ENCODE results near the gene RERGL. TPM values are rescaled to one million over a fixed set of nuclear protein-coding genes. Genes with fewer than 3 reads are reported as not detected.

RERGL gene
- total RNA-seq, 2 donors from 2014 or later = 3.0 to 3.1 TPM

DNA sequence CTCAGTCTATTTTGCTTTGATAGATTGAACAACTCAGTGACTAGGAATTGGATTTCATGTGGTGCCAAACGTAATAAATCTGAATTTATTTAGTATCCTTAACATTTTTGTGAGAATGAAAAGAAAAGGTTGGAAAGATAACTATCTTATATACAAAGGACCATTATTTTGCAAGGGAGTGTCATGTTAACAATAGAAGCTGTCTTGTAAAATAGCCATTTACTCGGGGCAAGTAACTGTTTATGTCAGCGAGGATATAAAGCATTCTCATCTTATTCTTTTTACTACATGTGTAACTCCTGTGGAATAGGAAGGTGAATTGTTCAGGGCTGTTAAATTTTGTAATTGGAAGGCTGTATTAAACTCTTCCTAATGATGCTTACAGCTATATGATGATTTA, 5.9 kb downstream of the RERGL start:
- Histone ChIP-seq H3K4me1 (replicated peaks) (no peaks in the 10 kb centered on the region), H3K27me3 (replicated peaks; ENCODE audit: insufficient read depth) (no peaks in the 10 kb centered on the region), H3K4me3 (no peak overlapping the region), H3K27ac (no peak overlapping the region), H3K36me3 (no peaks in the 10 kb centered on the region), H3K9me3 (no peaks in the 10 kb centered on the region)
- DNase-seq (ENCODE audit: low spot score) = no peak
- WGBS = 12% methylated on average over 3 of the region's 3 CpGs
- intact Hi-C loops (cut with DNase I) = no loop called here
- TF ChIP-seq POLR2A (IDR thresholded peaks at IDR 0.05) (no peak), POLR2AphosphoS5 (IDR thresholded peaks at IDR 0.05) (no peak)
- TF ChIP-seq, protein P1, sequence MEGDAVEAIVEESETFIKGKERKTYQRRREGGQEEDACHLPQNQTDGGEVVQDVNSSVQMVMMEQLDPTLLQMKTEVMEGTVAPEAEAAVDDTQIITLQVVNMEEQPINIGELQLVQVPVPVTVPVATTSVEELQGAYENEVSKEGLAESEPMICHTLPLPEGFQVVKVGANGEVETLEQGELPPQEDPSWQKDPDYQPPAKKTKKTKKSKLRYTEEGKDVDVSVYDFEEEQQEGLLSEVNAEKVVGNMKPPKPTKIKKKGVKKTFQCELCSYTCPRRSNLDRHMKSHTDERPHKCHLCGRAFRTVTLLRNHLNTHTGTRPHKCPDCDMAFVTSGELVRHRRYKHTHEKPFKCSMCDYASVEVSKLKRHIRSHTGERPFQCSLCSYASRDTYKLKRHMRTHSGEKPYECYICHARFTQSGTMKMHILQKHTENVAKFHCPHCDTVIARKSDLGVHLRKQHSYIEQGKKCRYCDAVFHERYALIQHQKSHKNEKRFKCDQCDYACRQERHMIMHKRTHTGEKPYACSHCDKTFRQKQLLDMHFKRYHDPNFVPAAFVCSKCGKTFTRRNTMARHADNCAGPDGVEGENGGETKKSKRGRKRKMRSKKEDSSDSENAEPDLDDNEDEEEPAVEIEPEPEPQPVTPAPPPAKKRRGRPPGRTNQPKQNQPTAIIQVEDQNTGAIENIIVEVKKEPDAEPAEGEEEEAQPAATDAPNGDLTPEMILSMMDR (IDR thresholded peaks at IDR 0.05) = no peak

- no peak overlapping the region for H3K27ac ChIP-seq
- WGBS = 89% methylated on average over 7 of the region's 7 CpGs
- TF ChIP-seq POLR2A (IDR thresholded peaks at IDR 0.05) (no peak), POLR2AphosphoS5 (IDR thresholded peaks at IDR 0.05) (no peak)
- TF ChIP-seq, protein P1 (IDR thresholded peaks at IDR 0.05) = no peak
- no peak overlapping the region for H3K4me3 ChIP-seq
- DNase-seq (ENCODE audit: low spot score) = no peak
- H3K9me3 ChIP-seq = no peaks in the 10 kb centered on the region
- H3K4me1 ChIP-seq (replicated peaks) = no peaks in the 10 kb centered on the region
- intact Hi-C loops (cut with DNase I) = no loop called here
- H3K27me3 ChIP-seq (replicated peaks; ENCODE audit: insufficient read depth) = no peaks in the 10 kb centered on the region
- no peaks in the 10 kb centered on the region for H3K36me3 ChIP-seq
These were observed 10.3 kb downstream of the RERGL start for GRCh38 chr12:18079541-18080246.

- Histone ChIP-seq H3K4me3 (no peak overlapping the region), H3K36me3 (no peaks in the 10 kb centered on the region), H3K27ac (no peak overlapping the region), H3K4me1 (replicated peaks) (no peaks in the 10 kb centered on the region), H3K27me3 (replicated peaks; ENCODE audit: insufficient read depth) (no peaks in the 10 kb centered on the region), H3K9me3 (no peaks in the 10 kb centered on the region)
- TF ChIP-seq POLR2AphosphoS5 (IDR thresholded peaks at IDR 0.05) (no peak), POLR2A (IDR thresholded peaks at IDR 0.05) (no peak)
- TF ChIP-seq, protein P1 (IDR thresholded peaks at IDR 0.05) = no peak
- 37% methylated on average over 3 of the region's 3 CpGs for WGBS
- intact Hi-C loops (cut with DNase I) = no loop called here
- no peak for DNase-seq (ENCODE audit: low spot score)
These were observed 16.0 kb downstream of the RERGL start for GRCh38 chr12:18074001-18074400.

DNA sequence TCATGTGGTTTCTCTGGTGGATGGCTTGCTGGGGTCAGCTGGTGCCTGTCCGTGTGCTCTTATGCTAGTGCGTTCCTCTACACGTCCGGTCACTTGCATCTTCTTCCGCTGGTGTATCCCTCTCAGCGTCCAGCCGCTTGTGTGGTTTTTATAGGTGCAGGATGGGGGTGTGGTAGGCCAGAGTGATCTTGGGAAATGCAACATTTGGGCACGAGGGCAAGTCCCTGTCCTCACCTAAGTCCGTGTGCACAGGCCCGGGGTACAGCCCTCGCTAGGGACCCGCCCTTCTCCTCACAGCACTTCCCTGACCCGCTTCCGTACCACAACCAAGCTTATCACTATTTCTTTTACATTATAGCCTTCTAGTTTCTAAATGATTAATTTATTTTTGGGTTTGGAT, 17.3 kb downstream of the RERGL start:
- H3K36me3 ChIP-seq = no peaks in the 10 kb centered on the region
- WGBS = 89% methylated on average over 14 of the region's 14 CpGs
- DNase-seq (ENCODE audit: low spot score) = no peak
- no peak for TF ChIP-seq POLR2A (IDR thresholded peaks at IDR 0.05)
- TF ChIP-seq POLR2AphosphoS5 (IDR thresholded peaks at IDR 0.05) = no peak
- TF ChIP-seq, protein P1 (IDR thresholded peaks at IDR 0.05) = no peak
- intact Hi-C loops (cut with DNase I) = no loop called here
- H3K9me3 ChIP-seq = no peaks in the 10 kb centered on the region
- no peak overlapping the region for H3K27ac ChIP-seq
- no peaks in the 10 kb centered on the region for H3K4me1 ChIP-seq (replicated peaks)
- no peaks in the 10 kb centered on the region for H3K27me3 ChIP-seq (replicated peaks; ENCODE audit: insufficient read depth)
- H3K4me3 ChIP-seq = no peak overlapping the region

DNA sequence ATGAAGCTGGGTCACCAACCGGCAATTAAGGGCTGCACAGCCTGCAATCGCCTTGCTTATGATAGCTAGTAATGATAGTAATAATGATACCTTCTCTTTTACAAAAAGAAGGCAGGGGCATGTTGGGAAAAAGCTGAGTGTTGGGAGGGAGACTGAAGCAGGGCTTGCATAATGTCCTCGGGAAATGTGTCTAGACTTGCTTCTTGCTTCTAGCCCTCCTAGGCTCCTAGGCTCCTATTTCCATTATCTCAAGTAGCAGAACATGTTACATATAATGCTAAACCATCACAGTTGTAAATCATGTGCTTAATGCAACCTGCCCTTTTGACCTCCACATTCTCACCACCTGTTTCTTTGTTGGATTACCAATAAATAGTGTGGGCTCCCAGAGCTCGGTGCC, 18.7 kb downstream of the RERGL start:
- H3K4me3 ChIP-seq = no peak overlapping the region
- H3K27me3 ChIP-seq (replicated peaks; ENCODE audit: insufficient read depth) = no peaks in the 10 kb centered on the region
- TF ChIP-seq POLR2A (IDR thresholded peaks at IDR 0.05) (no peak), POLR2AphosphoS5 (IDR thresholded peaks at IDR 0.05) (no peak)
- TF ChIP-seq, protein P1 (IDR thresholded peaks at IDR 0.05) = no peak
- no peak for DNase-seq (ENCODE audit: low spot score)
- H3K27ac ChIP-seq = no peak overlapping the region
- intact Hi-C loops (cut with DNase I) = no loop called here
- no peaks in the 10 kb centered on the region for H3K4me1 ChIP-seq (replicated peaks)
- no peaks in the 10 kb centered on the region for H3K36me3 ChIP-seq
- 50% methylated on average over 4 of the region's 4 CpGs for WGBS
- no peaks in the 10 kb centered on the region for H3K9me3 ChIP-seq

Data from prostate gland (tissue), 2 donors.